ENCODE measurements around the gene ANKMY1. TPM values are rescaled to one million over a fixed set of nuclear protein-coding genes. Genes with fewer than 3 reads are reported as not detected.
A peak's percentile ranks its signal among the peaks of the same experiment; 100 is the strongest.

The ANKMY1 gene
- total and polyA plus RNA-seq, 3 donors from 2014 or later = 57.3 to 92.5 (median 75.7) TPM

- Histone ChIP-seq H3K36me3 (ENCODE audit: low read depth, missing control alignments) (no peaks in the 10 kb centered on the region), H3K9me3 (no peaks in the 10 kb centered on the region), H3K27me3 (no peaks in the 10 kb centered on the region), H3K4me3 (no peak overlapping the region), H3K4me1 (peaks cover 28% of the 10 kb centered on the region), H3K27ac (no peak overlapping the region)
- intact Hi-C loops (cut with DNase I; ENCODE audit: low total_unique reads) = no loop called here
- 50 to 90% methylated on average over 1 to 16 of the region's 16 CpGs for WGBS, 2 donors
- TF ChIP-seq POLR2A (IDR thresholded peaks at IDR 0.05) = no peak
- TF ChIP-seq, protein P1, sequence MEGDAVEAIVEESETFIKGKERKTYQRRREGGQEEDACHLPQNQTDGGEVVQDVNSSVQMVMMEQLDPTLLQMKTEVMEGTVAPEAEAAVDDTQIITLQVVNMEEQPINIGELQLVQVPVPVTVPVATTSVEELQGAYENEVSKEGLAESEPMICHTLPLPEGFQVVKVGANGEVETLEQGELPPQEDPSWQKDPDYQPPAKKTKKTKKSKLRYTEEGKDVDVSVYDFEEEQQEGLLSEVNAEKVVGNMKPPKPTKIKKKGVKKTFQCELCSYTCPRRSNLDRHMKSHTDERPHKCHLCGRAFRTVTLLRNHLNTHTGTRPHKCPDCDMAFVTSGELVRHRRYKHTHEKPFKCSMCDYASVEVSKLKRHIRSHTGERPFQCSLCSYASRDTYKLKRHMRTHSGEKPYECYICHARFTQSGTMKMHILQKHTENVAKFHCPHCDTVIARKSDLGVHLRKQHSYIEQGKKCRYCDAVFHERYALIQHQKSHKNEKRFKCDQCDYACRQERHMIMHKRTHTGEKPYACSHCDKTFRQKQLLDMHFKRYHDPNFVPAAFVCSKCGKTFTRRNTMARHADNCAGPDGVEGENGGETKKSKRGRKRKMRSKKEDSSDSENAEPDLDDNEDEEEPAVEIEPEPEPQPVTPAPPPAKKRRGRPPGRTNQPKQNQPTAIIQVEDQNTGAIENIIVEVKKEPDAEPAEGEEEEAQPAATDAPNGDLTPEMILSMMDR (IDR thresholded peaks at IDR 0.05) = no peak
- peak; percentile 13 for DNase-seq
Observed at GRCh38 chr2:240460781-240461431, 96.9 kb downstream of the ANKMY1 start.

- Histone ChIP-seq H3K4me3 (no peak overlapping the region), H3K36me3 (ENCODE audit: low read depth, missing control alignments) (no peaks in the 10 kb centered on the region), H3K9me3 (no peaks in the 10 kb centered on the region), H3K27ac (no peak overlapping the region), H3K4me1 (peaks cover 34% of the 10 kb centered on the region), H3K27me3 (no peaks in the 10 kb centered on the region)
- intact Hi-C loops (cut with DNase I; ENCODE audit: low total_unique reads) = no loop called here
- 90 to 98% methylated on average over 12 to 16 of the region's 16 CpGs for WGBS, 2 donors
- TF ChIP-seq POLR2A (IDR thresholded peaks at IDR 0.05) = no peak
- TF ChIP-seq, protein P1 (IDR thresholded peaks at IDR 0.05) = no peak
- peak; percentile 13 for DNase-seq
Observed at GRCh38 chr2:240460253-240460711, 97.5 kb downstream of the ANKMY1 start.

DNA sequence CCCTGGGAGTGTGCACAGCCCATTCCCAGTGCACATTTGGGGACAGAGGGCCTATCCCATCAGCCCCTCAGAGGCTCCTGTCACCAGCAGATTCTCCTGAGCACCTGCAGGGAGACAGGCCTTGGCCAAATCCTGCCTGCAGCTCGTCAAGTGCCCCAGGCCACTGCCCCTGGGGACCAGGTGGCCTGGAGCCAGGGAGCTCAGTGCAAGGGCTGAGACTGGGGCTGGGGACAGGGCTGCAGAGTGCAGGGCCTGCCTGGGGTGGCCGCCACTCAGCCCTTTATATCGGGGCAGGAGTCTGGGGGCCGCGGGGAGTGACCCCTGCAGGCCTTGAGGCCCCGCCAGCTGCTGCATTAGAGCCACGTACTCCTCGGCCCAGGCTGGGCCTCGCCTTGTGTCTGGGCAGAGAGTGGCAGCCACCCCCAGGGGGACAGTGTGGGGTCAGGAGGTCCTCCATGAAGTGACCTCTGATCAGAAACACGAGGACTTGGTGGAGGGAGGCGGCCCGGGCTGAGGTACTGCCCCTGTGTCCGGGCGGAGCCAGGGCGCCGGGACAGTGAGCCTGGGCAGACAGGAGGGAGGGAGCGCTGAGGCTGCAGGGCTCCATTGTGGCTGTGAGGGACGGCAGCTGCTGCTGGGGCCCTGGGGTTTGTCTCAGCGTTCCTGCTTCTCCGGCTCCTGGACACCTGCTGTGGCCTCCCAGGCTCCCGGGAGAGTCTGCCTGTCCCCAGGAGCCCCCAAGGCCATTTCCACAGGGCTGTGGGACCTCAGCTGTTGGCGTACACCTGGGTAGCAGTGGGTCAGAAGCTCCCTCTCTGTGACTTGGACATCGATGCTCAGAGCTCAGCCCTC lies 98.2 kb downstream of the ANKMY1 start:
- peak; percentile 20 for DNase-seq
- TF ChIP-seq POLR2A (IDR thresholded peaks at IDR 0.05) = no peak
- intact Hi-C loops (cut with DNase I; ENCODE audit: low total_unique reads) = no loop called here
- no peak overlapping the region for H3K4me3 ChIP-seq
- no peaks in the 10 kb centered on the region for H3K9me3 ChIP-seq
- peaks cover 41% of the 10 kb centered on the region for H3K4me1 ChIP-seq
- no peaks in the 10 kb centered on the region for H3K36me3 ChIP-seq (ENCODE audit: low read depth, missing control alignments)
- 61 to 97% methylated on average over 7 to 21 of the region's 23 CpGs for WGBS, 2 donors
- no peak overlapping the region for H3K27ac ChIP-seq
- H3K27me3 ChIP-seq = no peaks in the 10 kb centered on the region

- 75 to 100% methylated on average over 3 to 10 of the region's 18 CpGs for WGBS, 2 donors
- peaks cover 46% of the 10 kb centered on the region for H3K4me1 ChIP-seq
- no peak overlapping the region for H3K27ac ChIP-seq
- H3K9me3 ChIP-seq = no peaks in the 10 kb centered on the region
- no peak for DNase-seq
- H3K4me3 ChIP-seq = no peak overlapping the region
- no peaks in the 10 kb centered on the region for H3K27me3 ChIP-seq
- H3K36me3 ChIP-seq (ENCODE audit: low read depth, missing control alignments) = no peaks in the 10 kb centered on the region
- intact Hi-C loops (cut with DNase I; ENCODE audit: low total_unique reads) = no loop called here
- TF ChIP-seq POLR2A (IDR thresholded peaks at IDR 0.05) = no peak
- TF ChIP-seq, protein P1 (IDR thresholded peaks at IDR 0.05) = no peak
Observed at GRCh38 chr2:240458900-240459391, 98.8 kb downstream of the ANKMY1 start.

All from testis (tissue), 3 donors.